Ovary (tissue), 3 donors: ENCODE data around the gene SPIB.

Source experiments
- CTCF ChIP-seq, 3 donors: fragments of 450-650 bp in 2 of 3; fragments of 200-600 bp in 1 of 3; IDR thresholded peaks; one replicate each; pipeline versions ENCODE4 v1.5.1 to v1.8.0; 2016 to 2022; ENCODE audit warnings: antibody characterized with exemption in 3 of 3, mild to moderate bottlenecking in 1 of 3
- EP300 ChIP-seq: sonication (generic); formaldehyde crosslinking; IDR thresholded peaks from one replicate; pipeline ENCODE4 v1.6.1; 2017; ENCODE audit warnings: antibody characterized with exemption
- POLR2A ChIP-seq: fragments of 450-650 bp; IDR thresholded peaks from one replicate; pipeline ENCODE4 v1.6.1; 2017; ENCODE audit warnings: antibody characterized with exemption, mild to moderate bottlenecking, moderate library complexity
- donor health status: DM: no; HTN: no; CAD: no.

DNA sequence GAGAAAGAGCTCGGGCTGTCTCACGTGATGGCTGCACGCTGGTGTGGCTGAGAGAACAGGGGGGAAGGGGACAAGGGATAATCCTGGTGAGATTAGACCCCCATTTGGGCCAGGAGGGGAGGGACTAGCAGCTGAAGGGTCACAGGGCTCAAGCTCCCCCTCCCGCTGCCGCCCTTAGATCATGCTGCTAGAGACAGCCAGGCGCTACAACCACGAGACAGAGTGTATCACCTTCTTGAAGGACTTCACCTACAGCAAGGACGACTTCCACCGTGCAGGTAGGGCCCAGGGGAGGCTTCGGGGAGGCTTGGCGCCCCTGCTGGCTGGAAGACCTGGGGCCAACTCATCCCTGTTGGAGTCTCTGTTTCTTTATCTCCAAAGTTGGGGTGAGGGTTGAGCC is 39.1 kb upstream of the SPIB start:
- no peak for TF ChIP-seq CTCF (IDR thresholded peaks at IDR 0.05)
- TF ChIP-seq POLR2A: no peak
- TF ChIP-seq EP300: no peak
